HuH-7.5 (cell line): Measurements from ENCODE around the gene SHF.
A peak's percentile ranks its signal among the peaks of the same experiment; 100 is the strongest.

Source experiments
- DNase-seq: peaks from one replicate; pipeline ENCODE4 v3.0.0; 2011; ENCODE audit warnings: low spot score

SHF gene

GRCh38 chr15:45169608-45170480 lies 17.9 kb downstream of the SHF start:
- no peak for DNase-seq

- DNase-seq, result no peak
These were observed 18.8 kb downstream of the SHF start for GRCh38 chr15:45168751-45169551.

GRCh38 chr15:45168286-45168685 lies 19.5 kb downstream of the SHF start:
- no peak for DNase-seq

GRCh38 chr15:45167631-45168205 lies 20.0 kb downstream of the SHF start:
- no peak for DNase-seq

GRCh38 chr15:45166834-45167630 lies 20.7 kb downstream of the SHF start:
- DNase-seq, result peak; percentile 90

- DNase-seq, result no peak
These were observed 22.2 kb downstream of the SHF start for GRCh38 chr15:45165536-45165935.

GRCh38 chr15:45164914-45165313 lies 22.9 kb downstream of the SHF start:
- DNase-seq, result no peak

- DNase-seq, result no peak
These were observed 24.3 kb downstream of the SHF start for GRCh38 chr15:45163508-45163856.

GRCh38 chr15:45162771-45163507 lies 24.8 kb downstream of the SHF start:
- DNase-seq, result peak; percentile 98

- no peak for DNase-seq
These were observed 26.1 kb downstream of the SHF start for GRCh38 chr15:45161666-45162065.

- DNase-seq, result no peak
These were observed 29.8 kb downstream of the SHF start for GRCh38 chr15:45157974-45158373.

GRCh38 chr15:45156744-45157455 lies 30.9 kb downstream of the SHF start:
- no peak for DNase-seq

- DNase-seq, result no peak
These were observed 32.0 kb downstream of the SHF start for GRCh38 chr15:45155739-45156138.

GRCh38 chr15:45151998-45152828 lies 35.6 kb downstream of the SHF start:
- DNase-seq, result no peak

GRCh38 chr15:45150997-45151396 lies 36.8 kb downstream of the SHF start:
- DNase-seq, result no peak

GRCh38 chr15:45150481-45150880 lies 37.3 kb downstream of the SHF start:
- no peak for DNase-seq

- DNase-seq, result no peak
These were observed 38.7 kb downstream of the SHF start for GRCh38 chr15:45149060-45149459.

GRCh38 chr15:45148076-45149059 lies 39.4 kb downstream of the SHF start:
- no peak for DNase-seq

GRCh38 chr15:45147606-45148005 lies 40.2 kb downstream of the SHF start:
- DNase-seq, result no peak
